ENCODE results near the gene CPNE5. TPM values are rescaled to one million over a fixed set of nuclear protein-coding genes. Genes with fewer than 3 reads are reported as not detected.
"Not testable (repeated sequence)": the region's sequence is repeated elsewhere in the genome, so short reads cannot be mapped to it uniquely, and the experiment has no call there.

Gene CPNE5
- total RNA-seq, 1 experiment from 2014 or later, result 0.37 TPM

- no peaks in the 10 kb centered on the region for H3K9me3 ChIP-seq (ENCODE audit: insufficient read depth, low read depth)
- peak; percentile 49 to 67 for DNase-seq
- H3K4me1 ChIP-seq (replicated peaks; ENCODE audit: insufficient read depth), result no peaks in the 10 kb centered on the region
- intact Hi-C loops (cut with micrococcal nuclease; ENCODE audit: unreplicated experiment), result loop anchor here (1.0 to 2.0 kb wide), 4 partner anchors 34 to 107 kb away; no protein-coding TSS in a partner anchor
- no peaks in the 10 kb centered on the region for H3F3A ChIP-seq (ENCODE audit: insufficient read depth, low read depth)
- no peaks in the 10 kb centered on the region for H3K27me3 ChIP-seq (ENCODE audit: insufficient read depth, low read depth)
- H3K4me3 ChIP-seq, result no peak overlapping the region
- no peak overlapping the region for H2AFZ ChIP-seq
- BruUV-seq (replicated peaks), result no TSS peak
- no peaks in the 10 kb centered on the region for H3K79me2 ChIP-seq (ENCODE audit: low read depth)
- H3K4me2 ChIP-seq, result no peak overlapping the region
- H3K36me3 ChIP-seq (ENCODE audit: low read depth), result no peaks in the 10 kb centered on the region
- ChIA-PET POLR2A (ENCODE audit: unreplicated experiment) (interaction anchor here (0.6 kb wide), 1 partner anchor 127 kb away, joined by 13 read pairs; no protein-coding TSS in a partner anchor), CTCF (interaction anchor here (0.6 to 0.7 kb wide), 2 partner anchors 23 to 281 kb away, joined by 3 read pairs; no protein-coding TSS in a partner anchor)
- TF ChIP-seq CTCF (conservative IDR thresholded peaks at IDR 0.05), result peak; percentile 79
- TF ChIP-seq EZH2 (IDR thresholded peaks at IDR 0.05; ENCODE audit: low read depth), result no peak
- no peaks in the 10 kb centered on the region for H4K20me1 ChIP-seq (ENCODE audit: insufficient read depth)
- no peaks in the 10 kb centered on the region for H3K9me2 ChIP-seq (ENCODE audit: insufficient read depth)
- H3K27ac ChIP-seq, result no peak overlapping the region
Observed at GRCh38 chr6:36724514-36725390, 114.5 kb downstream of the CPNE5 start.

GRCh38 chr6:36723992-36724391 is 115.3 kb downstream of the CPNE5 start:
- H3F3A ChIP-seq (ENCODE audit: insufficient read depth, low read depth); BruUV-seq (replicated peaks); H3K36me3 ChIP-seq (ENCODE audit: low read depth); H3K27me3 ChIP-seq (ENCODE audit: insufficient read depth, low read depth); H3K4me3 ChIP-seq; H3K9me2 ChIP-seq (ENCODE audit: insufficient read depth); H4K20me1 ChIP-seq (ENCODE audit: insufficient read depth); H2AFZ ChIP-seq; H3K4me1 ChIP-seq (replicated peaks; ENCODE audit: insufficient read depth); DNase-seq; CTCF ChIA-PET; H3K9me3 ChIP-seq (ENCODE audit: insufficient read depth, low read depth); H3K27ac ChIP-seq; H3K79me2 ChIP-seq (ENCODE audit: low read depth); H3K4me2 ChIP-seq: not testable (repeated sequence)
- POLR2A ChIA-PET (ENCODE audit: unreplicated experiment), result interaction anchor here (0.6 kb wide), 1 partner anchor 126 kb away, joined by 13 read pairs; no protein-coding TSS in a partner anchor
- intact Hi-C loops (cut with micrococcal nuclease; ENCODE audit: unreplicated experiment), result loop anchor here (1.0 to 2.0 kb wide), 4 partner anchors 35 to 107 kb away; no protein-coding TSS in a partner anchor

GRCh38 chr6:36722879-36723278 is 116.4 kb downstream of the CPNE5 start:
- Histone ChIP-seq H3K4me2 (no peak overlapping the region), H3K4me3 (no peak overlapping the region), H3K27ac (no peak overlapping the region), H3K27me3 (ENCODE audit: insufficient read depth, low read depth) (no peaks in the 10 kb centered on the region), H3K9me2 (ENCODE audit: insufficient read depth) (no peaks in the 10 kb centered on the region), H4K20me1 (ENCODE audit: insufficient read depth) (no peaks in the 10 kb centered on the region), H3K79me2 (ENCODE audit: low read depth) (no peaks in the 10 kb centered on the region), H2AFZ (no peak overlapping the region), H3K36me3 (ENCODE audit: low read depth) (no peaks in the 10 kb centered on the region), H3F3A (ENCODE audit: insufficient read depth, low read depth) (no peaks in the 10 kb centered on the region), H3K9me3 (ENCODE audit: insufficient read depth, low read depth) (no peaks in the 10 kb centered on the region), H3K4me1 (replicated peaks; ENCODE audit: insufficient read depth) (no peaks in the 10 kb centered on the region)
- BruUV-seq (replicated peaks), result no TSS peak
- DNase-seq, result no peak
- ChIA-PET CTCF (interaction anchor here (0.9 kb wide), 1 partner anchor 108 kb away, joined by 3 read pairs; no protein-coding TSS in a partner anchor), POLR2A (ENCODE audit: unreplicated experiment) (no interaction called here)
- TF ChIP-seq CTCF (conservative IDR thresholded peaks at IDR 0.05) (no peak), EZH2 (IDR thresholded peaks at IDR 0.05; ENCODE audit: low read depth) (no peak)
- intact Hi-C loops (cut with micrococcal nuclease; ENCODE audit: unreplicated experiment), result no loop called here

Data from PC-9 (cell line).